ENCODE measurements around the gene SRI.

GRCh38 chr7:88204525-88205110, 15.2 kb downstream of the SRI start:
- TF ChIP-seq EZH2 (IDR thresholded peaks at IDR 0.05; ENCODE audit: borderline replicate concordance) (no peak), CTCF (IDR thresholded peaks at IDR 0.05; ENCODE audit: poor library complexity) (no peak)
